Peyer's patch (tissue), 4 donors: Measurements from ENCODE around the gene ELP2. TPM values are rescaled to one million over a fixed set of nuclear protein-coding genes. Genes with fewer than 3 reads are reported as not detected.

Source experiments
- DNase-seq, 3 donors: peaks; one replicate each; pipeline ENCODE4 v3.0.0-alpha.2; 2017 to 2019
- H3K27ac ChIP-seq, 4 donors: fragments of 200-600 bp; sonication (generic); one replicate each; pipeline ENCODE4 v1.5.1; 2016 to 2019
- H3K27me3 ChIP-seq, 2 donors: fragments of 200-600 bp; sonication (generic); one replicate each; pipeline ENCODE4 v1.5.1; 2019
- H3K36me3 ChIP-seq, 3 donors: fragments of 200-600 bp; sonication (generic); one replicate each; pipeline ENCODE4 v1.5.1; 2016 to 2019
- H3K4me1 ChIP-seq, 4 donors: fragments of 200-600 bp; sonication (generic); one replicate each; pipeline ENCODE4 v1.5.1; 2016 to 2019
- H3K4me3 ChIP-seq, 4 donors: fragments of 200-600 bp; sonication (generic); 1 replicate in 3 of 4; 2 replicates in 1 of 4; pipeline ENCODE4 v1.5.1; 2016 to 2019; ENCODE audit warnings: mild to moderate bottlenecking in 1 of 4
- H3K9me3 ChIP-seq, 4 donors: fragments of 200-600 bp; sonication (generic); one replicate each; pipeline ENCODE4 v1.5.1; 2016 to 2019; ENCODE audit warnings: mild to moderate bottlenecking in 1 of 4
- CTCF ChIP-seq, 6 experiments: fragments of 450-650 bp in 4 of 6; fragments of 200-600 bp in 2 of 6; sonication (generic) in 1 of 6; IDR thresholded peaks; one replicate each; pipeline ENCODE4 v1.5.1; 2017 to 2019; ENCODE audit warnings: antibody characterized with exemption in 6 of 6, mild to moderate bottlenecking in 3 of 6, moderate library complexity in 1 of 6
- POLR2A ChIP-seq, 2 donors: fragments of 450-650 bp; IDR thresholded peaks; one replicate each; pipeline ENCODE4 v1.5.1; 2017; ENCODE audit warnings: antibody characterized with exemption in 2 of 2, mild to moderate bottlenecking in 2 of 2, moderate library complexity in 2 of 2
- total RNA-seq, 4 donors: library from RNA; depleted of rRNA; stranded (reverse); fragments of >200 nt; gene quantifications; one replicate each; pipeline ENCODE4 v1.1.0, GENCODE V29; 2016

ELP2 gene
- total RNA-seq, 4 donors from 2014 or later = 41.2 to 74.6 (median 55.7) TPM

DNA sequence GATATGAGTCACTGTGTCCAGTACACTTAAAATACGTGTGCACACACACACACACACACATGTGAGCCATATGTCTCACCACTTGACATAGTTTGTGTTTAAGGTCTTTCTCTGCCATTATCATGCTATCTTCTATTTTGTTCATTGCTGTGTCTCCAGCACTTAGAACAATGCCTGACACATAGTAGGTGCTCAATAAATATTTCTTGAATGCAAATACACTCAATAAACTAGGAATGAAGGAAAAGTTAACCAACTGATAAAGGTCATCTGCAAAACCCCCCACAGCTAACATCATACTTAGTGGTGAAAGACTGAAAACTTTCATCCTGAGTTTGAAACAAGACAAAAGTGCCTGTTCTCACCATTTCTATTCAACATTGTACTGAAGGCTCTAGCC lies 62.0 kb downstream of the ELP2 start:
- H3K9me3 ChIP-seq = no peaks in the 10 kb centered on the region
- no peak overlapping the region for H3K27ac ChIP-seq
- H3K27me3 ChIP-seq = no peaks in the 10 kb centered on the region
- no peak overlapping the region for H3K4me3 ChIP-seq
- peaks cover 0 to 7% (median 2%) of the 10 kb centered on the region in 4 donors for H3K4me1 ChIP-seq
- H3K36me3 ChIP-seq = no peaks in the 10 kb centered on the region
- DNase-seq = no peak
- TF ChIP-seq CTCF (IDR thresholded peaks at IDR 0.05) (no peak), POLR2A (IDR thresholded peaks at IDR 0.05) (no peak)

DNA sequence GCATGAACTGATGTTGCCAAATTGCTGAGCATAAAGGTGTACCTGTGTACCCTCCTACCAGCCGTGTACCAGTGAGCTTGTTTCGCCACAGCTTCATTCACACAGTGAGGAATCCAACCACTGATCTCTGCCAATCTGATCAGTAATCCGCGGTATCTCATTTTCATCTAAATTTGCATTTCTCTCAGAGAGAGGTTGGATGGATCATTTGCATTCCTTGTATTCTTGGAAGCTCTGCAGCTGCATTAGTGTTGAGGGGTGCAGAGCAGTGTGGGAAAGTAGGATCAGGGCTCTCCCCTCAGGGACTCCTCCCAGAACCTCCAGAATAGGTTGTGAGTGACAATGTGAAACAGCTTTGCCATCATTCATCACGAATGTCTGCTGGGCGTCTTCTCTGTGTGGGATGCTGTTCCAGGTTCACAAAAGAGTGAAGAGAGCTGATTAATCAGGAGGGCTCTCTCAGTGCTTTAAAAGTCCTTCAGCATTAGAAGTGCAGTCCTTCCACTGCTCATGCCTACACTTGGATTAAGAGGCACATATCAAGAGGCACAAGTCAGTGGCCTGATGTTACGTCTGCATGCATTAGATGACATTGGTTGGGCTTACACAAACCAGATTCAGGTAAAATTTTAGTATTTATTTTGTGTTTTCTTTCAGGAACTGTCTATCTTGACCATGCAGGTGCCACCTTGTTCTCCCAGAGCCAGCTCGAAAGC lies 65.1 kb downstream of the ELP2 start:
- no peaks in the 10 kb centered on the region for H3K27me3 ChIP-seq
- TF ChIP-seq CTCF (IDR thresholded peaks at IDR 0.05) = no peak
- no peaks in the 10 kb centered on the region for H3K4me1 ChIP-seq
- DNase-seq = no peak
- H3K36me3 ChIP-seq = no peaks in the 10 kb centered on the region
- H3K27ac ChIP-seq = no peak overlapping the region
- H3K9me3 ChIP-seq = no peaks in the 10 kb centered on the region
- H3K4me3 ChIP-seq = no peak overlapping the region

DNA sequence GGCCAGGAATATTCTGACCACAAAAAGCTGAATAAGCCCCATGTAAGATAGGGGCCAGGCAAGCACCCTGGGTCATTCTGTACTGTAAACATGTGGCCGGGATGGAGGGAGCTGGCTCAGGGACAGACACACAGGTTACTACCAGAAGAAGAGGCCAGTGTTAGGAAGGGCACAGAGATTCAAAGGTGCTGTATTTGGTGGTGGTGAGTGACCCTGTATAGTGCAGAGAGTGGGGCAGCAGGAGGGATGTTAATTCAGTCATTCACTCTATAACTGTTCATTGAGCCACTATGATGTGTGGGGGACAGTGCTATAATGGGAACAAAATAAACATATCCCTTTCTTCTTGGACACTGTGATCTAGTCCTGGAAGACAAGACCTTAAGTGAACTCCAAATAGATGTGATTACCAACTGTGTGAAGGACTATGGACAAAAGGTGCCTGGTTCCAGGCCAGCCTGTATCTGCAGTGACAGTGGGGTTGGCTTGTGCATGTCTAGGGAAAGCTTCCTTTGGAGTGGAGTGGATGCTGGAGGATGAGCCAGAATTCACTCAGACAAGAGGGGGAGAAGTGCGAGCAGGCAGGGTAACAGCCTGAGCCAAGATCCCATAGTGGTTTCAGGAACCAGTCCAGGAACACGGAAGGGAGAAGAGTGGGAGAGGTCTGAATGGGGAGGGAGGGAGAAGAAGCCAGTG lies 65.9 kb downstream of the ELP2 start:
- no peaks in the 10 kb centered on the region for H3K4me1 ChIP-seq
- no peak for DNase-seq
- H3K9me3 ChIP-seq = no peaks in the 10 kb centered on the region
- H3K27me3 ChIP-seq = no peaks in the 10 kb centered on the region
- no peak overlapping the region for H3K27ac ChIP-seq
- H3K36me3 ChIP-seq = no peaks in the 10 kb centered on the region
- H3K4me3 ChIP-seq = no peak overlapping the region
- TF ChIP-seq CTCF (IDR thresholded peaks at IDR 0.05) = no peak
- TF ChIP-seq POLR2A (IDR thresholded peaks at IDR 0.05) = no peak

DNA sequence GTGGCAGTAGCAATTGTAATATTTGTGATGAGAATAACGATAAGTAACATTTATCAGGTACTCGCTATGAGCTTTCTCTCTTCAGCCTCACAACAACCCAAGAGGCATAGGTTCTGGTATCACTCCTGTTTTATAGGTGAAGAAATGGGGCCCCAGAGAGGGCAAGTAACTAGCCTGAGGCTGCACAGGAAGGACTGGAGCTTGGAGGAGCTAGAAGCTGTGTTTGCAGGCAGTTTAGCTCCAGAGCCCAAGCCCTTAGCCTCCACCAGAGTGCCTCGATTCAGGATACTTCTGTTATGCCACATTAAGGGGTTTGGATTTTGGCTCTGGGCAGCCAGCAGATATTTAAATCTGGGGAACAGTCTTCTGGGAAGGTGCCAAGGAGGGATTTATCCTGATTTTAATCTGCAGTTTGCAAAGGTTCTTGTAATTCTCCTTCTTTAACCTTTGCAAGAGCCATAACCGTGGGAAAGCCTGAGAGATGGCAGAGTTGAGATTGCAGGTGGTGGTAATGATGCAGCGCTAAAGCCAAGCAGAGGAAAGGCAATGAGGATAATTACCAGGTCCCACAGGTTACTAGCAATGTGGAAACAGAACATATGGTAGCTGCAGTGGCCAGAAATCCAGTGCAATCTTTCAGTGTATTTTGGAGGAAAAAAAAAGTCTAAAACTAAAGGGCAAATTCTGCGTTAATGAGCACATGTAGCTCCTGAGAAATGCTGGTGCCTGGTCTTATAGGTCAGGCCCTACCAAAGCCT lies 66.7 kb downstream of the ELP2 start:
- H3K36me3 ChIP-seq = no peaks in the 10 kb centered on the region
- no peak overlapping the region for H3K27ac ChIP-seq
- H3K4me1 ChIP-seq = no peaks in the 10 kb centered on the region
- H3K4me3 ChIP-seq = no peak overlapping the region
- H3K27me3 ChIP-seq = no peaks in the 10 kb centered on the region
- no peak for DNase-seq
- TF ChIP-seq CTCF (IDR thresholded peaks at IDR 0.05) (no peak), POLR2A (IDR thresholded peaks at IDR 0.05) (no peak)
- no peaks in the 10 kb centered on the region for H3K9me3 ChIP-seq

DNA sequence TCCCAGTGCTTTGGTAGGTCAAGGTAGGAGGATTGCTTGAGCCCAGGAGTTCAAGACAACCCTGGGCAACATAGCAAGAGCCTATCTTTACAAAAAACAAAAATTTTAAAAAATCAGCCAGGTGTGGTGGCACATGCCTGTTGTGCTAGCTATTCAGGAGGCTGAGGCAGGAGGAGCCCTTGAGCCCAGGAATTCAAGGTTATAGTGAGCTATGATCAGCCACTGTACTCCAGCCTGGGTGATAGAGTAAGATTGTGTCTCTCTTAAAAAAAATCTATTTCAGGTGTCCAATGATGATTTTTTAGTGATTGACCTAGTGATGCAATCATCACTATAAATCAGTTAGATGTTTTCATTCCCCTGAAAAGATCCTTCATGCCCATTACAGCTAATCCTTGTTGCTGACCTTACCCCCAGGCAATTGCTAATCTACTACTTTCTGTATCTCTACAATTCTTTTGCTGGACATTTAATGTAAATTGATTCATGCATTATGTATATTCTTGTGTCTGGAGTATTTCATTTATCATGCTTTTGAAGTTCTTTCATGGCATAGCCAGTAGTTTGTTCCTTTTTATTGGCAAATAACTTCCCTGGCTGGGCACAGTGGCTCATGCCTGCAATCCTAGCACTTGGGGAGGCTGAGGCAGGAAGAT lies 67.9 kb downstream of the ELP2 start:
- H3K36me3 ChIP-seq = no peaks in the 10 kb centered on the region
- TF ChIP-seq CTCF (IDR thresholded peaks at IDR 0.05) (no peak), POLR2A (IDR thresholded peaks at IDR 0.05) (no peak)
- H3K27ac ChIP-seq = no peak overlapping the region
- no peak for DNase-seq
- no peaks in the 10 kb centered on the region for H3K9me3 ChIP-seq
- no peaks in the 10 kb centered on the region for H3K27me3 ChIP-seq
- H3K4me1 ChIP-seq = no peaks in the 10 kb centered on the region
- no peak overlapping the region for H3K4me3 ChIP-seq
